Astrocyte of the cerebellum (primary cell): ENCODE data around the gene USP11.
"Not testable (repeated sequence)": the region's sequence is repeated elsewhere in the genome, so short reads cannot be mapped to it uniquely, and the experiment has no call there.

Experiments used
- DNase-seq: peaks from one replicate; pipeline ENCODE4 v3.0.0-alpha.2; 2011; ENCODE audit warnings: low read depth
- H3K4me3 ChIP-seq: 2 replicates; pipeline ENCODE4 v1.5.1; 2011; ENCODE audit warnings: mild to moderate bottlenecking, low read depth, low read length, moderate library complexity
- CTCF ChIP-seq: IDR thresholded peaks from 2 replicates; pipeline ENCODE4 v1.5.1; 2012; ENCODE audit warnings: low read length, low read depth, moderate library complexity, mild to moderate bottlenecking; ENCODE audit errors: missing control alignments
- in situ Hi-C: cut with HindIII; loops from 2 replicates; pipeline ENCODE4 v1.10.0; 2017; ENCODE audit warnings: low sequenced_read_pairs

Gene USP11

GRCh38 chrX:47273011-47273730, 40.4 kb downstream of the USP11 start:
- in situ Hi-C loops: no loop called here
- no peak for DNase-seq
- no peak for TF ChIP-seq CTCF

DNA sequence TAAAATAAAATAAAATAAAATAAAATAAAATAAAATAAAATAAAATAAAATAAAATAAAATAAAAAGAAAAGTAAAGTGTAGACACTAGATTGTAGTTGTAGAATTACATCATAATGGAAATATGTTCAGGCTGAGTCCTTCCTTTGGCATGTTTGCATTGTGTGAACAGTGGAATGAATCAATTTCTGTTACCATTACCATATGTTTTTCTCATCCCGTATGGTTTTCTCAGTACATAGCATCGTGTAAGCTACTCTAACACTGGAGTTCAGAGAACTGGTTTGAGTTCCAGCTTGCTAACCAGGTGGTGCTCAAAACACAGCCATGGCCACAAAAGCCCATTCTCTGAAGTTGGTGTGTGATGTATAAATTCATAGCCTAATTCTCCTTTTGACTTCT, 45.9 kb downstream of the USP11 start:
- in situ Hi-C loops: no loop called here
- H3K4me3 ChIP-seq: no peak overlapping the region
- TF ChIP-seq CTCF: no peak
- no peak for DNase-seq

More at GRCh38 chrX:47273011-47273730, 40.4 kb downstream of the USP11 start:
- H3K4me3 ChIP-seq: no peak overlapping the region

DNA sequence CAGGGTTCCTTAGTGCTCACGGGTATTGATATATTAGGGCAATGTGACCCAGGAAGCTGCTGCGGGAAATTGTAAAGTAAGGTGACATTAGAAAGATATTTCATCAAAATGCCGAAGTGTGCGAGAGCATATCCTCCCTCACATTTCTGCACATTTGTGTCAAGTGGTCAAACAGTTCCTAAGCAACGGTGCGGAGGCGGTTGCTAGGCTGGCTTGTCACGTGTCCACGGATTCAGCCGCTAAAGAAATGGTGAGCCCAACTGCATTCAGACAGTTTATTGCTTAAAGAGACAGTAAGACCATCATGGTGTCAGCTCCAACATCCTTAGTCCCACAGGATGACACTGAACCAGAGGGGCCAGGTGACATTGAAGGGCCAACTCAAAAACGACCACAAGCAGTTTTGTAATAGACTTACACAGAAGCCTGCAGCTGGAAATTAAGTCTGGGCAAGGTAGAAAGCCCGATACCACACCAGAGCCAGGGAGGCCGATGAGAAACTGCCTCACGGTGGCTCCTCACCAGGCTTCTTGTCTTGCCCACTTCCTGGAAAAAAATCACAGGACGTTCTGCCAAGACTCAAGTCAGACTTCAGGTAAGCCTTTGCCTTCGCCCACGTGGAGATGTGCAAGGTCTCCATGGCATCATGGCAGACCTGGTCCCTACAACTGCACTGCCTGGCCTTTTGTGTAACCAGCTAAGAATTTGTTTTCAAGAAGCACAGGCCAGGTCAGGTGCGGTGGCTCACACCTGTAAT, 50.4 kb downstream of the USP11 start:
- DNase-seq: no peak
- TF ChIP-seq CTCF: no peak
- H3K4me3 ChIP-seq: no peak overlapping the region
- in situ Hi-C loops: no loop called here

- in situ Hi-C loops, H3K4me3 ChIP-seq, DNase-seq: not testable (repeated sequence)
Observed at GRCh38 chrX:47284616-47285015, 51.8 kb downstream of the USP11 start.

- in situ Hi-C loops: no loop called here
- no peak overlapping the region for H3K4me3 ChIP-seq
- TF ChIP-seq CTCF: no peak
- no peak for DNase-seq
Observed at GRCh38 chrX:47285836-47286320, 53.1 kb downstream of the USP11 start.

- no peak for DNase-seq
- in situ Hi-C loops: no loop called here
- TF ChIP-seq CTCF: no peak
- H3K4me3 ChIP-seq: no peak overlapping the region
Observed at GRCh38 chrX:47293106-47293505, 60.3 kb downstream of the USP11 start.
